ENCODE data around the gene CCDC197.

CCDC197 gene
- long read RNA-seq, donor 1: 0 reads
- long read RNA-seq, donor 2: 0 reads
- long read RNA-seq, donor 3: 0 reads
- long read RNA-seq, donor 4: 0 reads
- long read RNA-seq, donor 5: 0 reads
- long read RNA-seq, donor 6: 0 reads
- long read RNA-seq, donor 7: 0 reads
- long read RNA-seq, donor 8: 0 reads

- no peak for DNase-seq
Measured at GRCh38 chr14:93997082-93997481, at the start of gene CCDC197. Gene CCDC197 (plus strand): TSS chr14:93997301. CDS start chr14:93998132, 831 bp downstream.

DNA sequence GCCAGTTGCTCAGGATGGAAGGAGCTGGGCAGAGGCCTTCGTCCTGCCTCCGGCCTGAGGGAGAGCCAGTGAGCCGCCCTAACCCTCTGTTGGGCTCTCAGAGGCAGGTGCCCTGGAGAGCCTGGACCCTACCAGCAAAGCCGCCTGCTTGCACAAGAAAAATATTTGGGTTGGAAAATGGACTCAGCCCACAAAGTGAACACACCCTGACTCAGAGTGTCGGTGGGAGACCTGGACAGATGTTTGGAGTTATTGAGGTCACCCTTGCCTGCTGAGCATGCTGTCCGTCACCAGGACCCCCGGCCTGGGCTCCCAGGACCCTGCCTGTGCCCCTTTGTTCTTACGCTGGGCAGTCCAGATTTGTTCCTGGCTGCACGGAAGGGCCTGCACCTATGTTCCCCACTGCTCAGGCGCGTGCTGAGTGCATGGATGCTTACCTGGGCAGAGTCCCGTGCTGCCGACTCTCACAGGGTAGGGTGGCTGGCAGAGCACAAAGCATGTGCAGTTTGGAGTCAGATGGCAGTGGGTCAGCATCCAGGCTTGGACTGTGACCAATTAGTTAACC, 47.5 kb upstream of the CCDC197 start:
- no peak for DNase-seq

DNA sequence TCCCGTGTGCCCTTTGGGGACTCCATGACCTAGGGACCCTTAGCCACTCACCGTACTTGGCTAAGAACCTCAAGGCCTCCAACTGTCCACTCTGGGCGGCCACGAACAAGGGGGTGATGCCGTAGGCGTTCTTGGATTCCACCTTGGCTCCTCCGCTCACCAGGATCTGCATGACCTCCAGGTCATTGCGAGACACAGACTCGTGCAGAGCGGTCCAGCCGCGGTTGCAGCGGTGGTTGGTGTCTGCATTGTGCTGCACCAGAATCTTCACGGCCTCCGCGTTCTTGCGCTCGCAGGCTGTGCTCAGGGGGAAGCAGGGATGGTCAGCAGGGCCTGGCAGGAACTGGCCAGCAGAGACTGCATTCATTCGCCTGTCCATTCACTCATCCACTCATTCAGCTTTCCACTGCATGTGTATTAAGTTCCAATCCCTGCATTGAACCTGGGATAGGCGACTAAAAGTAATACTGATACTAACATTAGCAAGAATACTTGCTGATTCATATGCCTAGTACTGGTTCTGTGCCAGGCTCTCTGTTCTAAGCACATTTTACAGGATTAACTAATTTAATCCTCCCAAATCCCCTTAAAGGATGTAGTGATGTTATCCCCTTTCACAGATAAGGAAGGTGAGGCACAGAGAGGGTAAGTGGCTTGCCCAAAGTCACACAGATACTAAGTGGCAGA, 46.0 kb upstream of the CCDC197 start:
- DNase-seq: no peak

GRCh38 chr14:93951635-93952540, 45.2 kb upstream of the CCDC197 start:
- no peak for DNase-seq

DNA sequence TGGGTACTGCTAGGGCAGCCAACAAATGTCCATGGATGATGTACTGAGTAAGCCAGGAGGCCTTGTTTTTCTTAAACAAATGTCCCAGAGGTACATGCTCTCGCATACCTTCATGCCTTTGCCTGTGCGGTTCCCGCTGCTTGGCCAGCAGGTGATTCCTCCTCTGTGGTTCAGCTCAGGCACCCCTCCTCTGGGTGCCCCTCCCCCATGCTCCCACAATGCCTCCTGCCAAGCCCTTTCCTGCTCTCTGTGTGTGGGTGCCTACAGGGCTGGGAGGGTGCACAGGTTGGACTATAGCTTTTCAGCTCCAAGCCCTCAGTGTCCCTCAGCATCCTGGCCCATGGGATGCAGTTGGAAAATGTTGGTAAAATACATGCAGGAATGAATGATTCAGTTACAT, 44.3 kb upstream of the CCDC197 start:
- DNase-seq: no peak

DNA sequence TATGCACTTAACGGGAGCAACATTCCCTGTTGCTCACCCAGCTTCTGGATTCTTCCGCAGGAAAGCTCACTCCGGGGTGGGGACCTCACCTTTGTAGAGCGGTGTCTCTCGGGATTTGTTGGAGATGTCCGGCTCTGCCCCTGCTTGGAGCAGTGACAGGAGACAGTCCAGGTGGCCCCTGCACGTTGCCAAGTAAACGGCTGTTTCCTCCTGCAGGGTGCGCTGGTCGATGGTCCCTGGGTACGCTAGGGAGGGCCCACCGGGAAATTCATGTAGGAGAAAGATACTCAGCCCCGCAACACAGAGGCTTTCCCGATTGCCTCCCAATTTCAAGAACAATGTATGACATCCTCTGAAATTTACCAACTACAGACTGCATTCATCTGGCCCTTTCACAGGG, 43.8 kb upstream of the CCDC197 start:
- no peak for DNase-seq

- DNase-seq: no peak
Measured at GRCh38 chr14:93953739-93954515, 43.2 kb upstream of the CCDC197 start.

DNA sequence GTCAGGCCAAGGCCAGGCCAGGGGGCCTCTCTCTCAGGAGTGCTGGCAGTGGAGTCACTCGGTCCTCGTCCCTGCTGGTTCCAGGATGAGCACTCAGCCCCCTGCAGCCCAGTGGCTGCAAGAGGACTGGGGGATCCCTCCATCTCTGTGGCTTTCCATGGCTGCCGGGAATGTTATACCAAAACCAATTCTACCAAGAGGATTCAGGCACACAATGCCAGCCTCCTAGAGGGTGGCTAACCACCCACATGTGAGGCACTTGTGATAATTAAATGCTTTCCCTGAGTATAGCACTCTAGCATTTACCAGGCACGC, 42.6 kb upstream of the CCDC197 start:
- DNase-seq: no peak

DNA sequence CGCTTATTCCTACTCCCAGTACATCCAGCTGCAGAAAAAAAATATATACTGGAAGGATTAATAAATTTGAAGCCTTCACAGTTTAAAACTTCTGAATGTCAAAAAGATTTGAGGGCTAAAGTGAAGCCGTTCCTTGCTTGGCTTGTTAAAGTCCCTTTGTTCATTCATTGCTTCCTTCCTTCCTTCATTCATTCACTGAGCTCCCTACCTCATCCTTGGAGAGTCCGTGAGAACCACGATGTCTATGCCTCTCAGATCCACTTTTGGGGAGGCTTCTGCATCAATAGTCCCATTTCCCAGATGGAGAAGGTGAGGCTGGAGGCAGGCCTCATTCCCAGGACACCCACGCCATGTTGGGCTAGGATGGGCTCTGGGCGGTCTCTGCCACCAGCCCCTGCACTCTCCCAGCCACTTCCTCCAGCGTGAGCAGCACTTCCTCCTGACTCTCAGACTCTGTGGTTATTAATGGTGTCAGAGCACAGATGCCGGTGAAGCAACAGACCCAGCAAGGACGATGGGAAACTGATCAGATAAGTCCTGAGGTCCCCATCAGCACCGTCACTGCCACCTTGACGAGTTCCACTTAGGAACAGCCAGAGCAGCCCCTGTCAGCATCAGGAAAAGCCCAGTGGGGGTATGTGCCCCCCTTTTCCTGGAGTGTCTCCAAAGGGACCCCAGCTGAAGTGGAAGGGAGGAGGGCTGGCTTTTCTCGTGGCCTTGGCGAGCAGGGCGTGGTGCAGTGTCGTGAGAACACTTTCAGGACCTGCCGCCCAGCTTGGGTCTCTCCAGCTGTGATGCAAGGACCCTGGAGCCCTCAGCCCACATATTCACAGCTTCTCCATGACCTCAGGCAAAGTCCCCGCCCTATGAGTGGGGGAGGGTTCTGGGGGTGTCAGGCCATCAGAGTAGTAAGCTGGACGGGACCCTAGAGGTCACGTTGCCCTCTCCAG, 41.9 kb upstream of the CCDC197 start:
- DNase-seq: no peak

GRCh38 chr14:93955850-93956481, 41.1 kb upstream of the CCDC197 start:
- DNase-seq: no peak

DNA sequence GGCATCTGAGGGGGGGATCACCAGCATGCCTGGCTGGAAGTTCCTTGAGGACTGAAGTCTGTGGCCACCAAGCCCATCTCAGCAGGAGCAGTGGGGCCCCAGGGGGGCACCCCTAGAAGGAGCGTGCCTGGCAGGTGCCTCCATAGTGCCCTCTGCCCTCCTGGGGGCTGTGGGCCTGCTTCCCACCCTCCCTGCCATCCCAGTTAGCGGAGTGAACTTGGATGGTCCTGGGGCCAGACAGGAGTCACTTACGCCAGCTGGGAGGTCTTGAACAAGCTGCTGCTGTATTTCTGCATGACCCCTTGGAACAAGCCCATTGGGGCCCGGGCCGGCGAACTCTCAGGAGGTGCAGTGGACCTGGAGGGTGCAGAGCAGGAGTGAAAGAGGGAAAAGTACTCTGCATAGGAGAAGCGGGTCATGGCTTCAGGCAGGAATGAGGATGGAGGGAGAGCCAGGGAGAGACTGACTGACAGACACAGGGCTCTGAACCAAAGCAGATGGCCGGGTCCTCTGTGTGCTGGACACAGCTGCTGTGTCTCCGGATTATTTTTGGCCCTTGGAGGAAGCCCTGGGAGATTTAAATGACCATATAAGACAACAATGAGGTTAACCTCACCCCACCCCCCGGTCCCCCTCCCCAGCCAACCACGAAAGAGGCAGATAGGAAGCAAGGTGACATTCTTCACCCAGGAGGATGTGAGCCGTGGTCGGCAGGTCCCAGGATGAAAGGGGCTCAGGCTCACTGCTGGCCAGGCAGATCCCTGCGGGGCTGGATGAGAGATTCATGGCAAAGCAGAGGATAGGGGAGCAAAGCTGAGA, 40.4 kb upstream of the CCDC197 start:
- no peak for DNase-seq

GRCh38 chr14:93957333-93957710, 39.8 kb upstream of the CCDC197 start:
- no peak for DNase-seq

GRCh38 chr14:93957751-93958566, 39.1 kb upstream of the CCDC197 start:
- no peak for DNase-seq

GRCh38 chr14:93958567-93959238, 38.4 kb upstream of the CCDC197 start:
- DNase-seq: no peak

DNA sequence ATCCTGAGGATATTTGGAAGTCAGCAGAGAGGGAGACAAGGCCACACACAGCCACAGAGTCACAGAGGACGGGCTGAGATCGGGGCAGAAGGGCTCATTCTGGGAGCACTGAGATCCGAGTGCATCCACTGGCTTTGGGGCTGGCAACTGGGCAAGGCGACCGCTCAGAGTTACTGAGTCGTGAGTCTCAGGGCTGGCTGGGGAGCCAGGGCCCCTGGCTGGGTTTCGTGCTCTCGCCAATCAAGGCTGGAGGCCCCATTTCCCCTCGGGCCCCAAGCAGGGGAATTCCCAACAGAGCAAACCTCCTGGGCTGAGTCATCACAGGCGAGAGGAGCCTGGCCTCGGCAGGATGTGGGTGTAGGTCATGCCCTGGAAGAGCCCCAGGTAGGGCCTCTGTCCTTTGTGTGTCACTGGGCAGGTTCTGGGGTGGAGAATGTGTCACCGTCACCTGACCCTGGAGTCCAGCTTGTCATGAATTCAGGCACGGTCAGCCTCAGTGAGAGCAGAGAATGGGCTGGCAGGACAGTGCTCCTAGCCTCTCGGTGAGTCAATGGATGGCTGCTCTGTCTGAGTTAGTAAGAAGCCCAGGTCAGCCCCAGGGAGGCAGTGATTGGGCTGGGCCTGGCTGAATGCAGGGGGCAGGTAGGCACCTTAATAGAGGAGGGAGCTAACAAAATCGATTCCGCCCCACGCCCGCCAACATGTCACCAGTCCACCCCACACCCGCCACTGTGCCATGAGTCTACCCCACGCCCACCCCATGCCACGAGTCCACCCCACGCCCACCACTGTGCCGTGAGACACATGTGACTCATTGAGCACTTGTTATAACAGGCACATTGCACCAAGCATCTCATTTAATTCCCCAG, 37.6 kb upstream of the CCDC197 start:
- no peak for DNase-seq

DNA sequence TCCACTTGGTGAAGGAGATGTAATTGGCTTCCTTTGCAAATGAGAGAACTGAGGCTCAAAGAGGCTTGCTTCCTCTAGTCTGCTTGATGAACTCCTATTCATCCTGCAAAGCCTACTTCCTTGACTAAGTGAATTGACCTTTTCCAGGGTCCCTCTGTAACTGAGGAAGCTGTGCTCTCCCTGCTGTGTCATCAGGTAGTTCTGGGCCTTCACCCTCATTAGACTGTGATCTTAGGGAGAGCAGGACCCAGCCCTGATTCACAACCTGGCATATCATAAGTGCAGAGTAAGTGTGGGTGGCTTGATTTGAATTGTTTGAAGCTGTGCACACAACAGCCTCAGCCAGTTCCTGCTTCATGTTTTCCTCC, 37.0 kb upstream of the CCDC197 start:
- DNase-seq: no peak

DNA sequence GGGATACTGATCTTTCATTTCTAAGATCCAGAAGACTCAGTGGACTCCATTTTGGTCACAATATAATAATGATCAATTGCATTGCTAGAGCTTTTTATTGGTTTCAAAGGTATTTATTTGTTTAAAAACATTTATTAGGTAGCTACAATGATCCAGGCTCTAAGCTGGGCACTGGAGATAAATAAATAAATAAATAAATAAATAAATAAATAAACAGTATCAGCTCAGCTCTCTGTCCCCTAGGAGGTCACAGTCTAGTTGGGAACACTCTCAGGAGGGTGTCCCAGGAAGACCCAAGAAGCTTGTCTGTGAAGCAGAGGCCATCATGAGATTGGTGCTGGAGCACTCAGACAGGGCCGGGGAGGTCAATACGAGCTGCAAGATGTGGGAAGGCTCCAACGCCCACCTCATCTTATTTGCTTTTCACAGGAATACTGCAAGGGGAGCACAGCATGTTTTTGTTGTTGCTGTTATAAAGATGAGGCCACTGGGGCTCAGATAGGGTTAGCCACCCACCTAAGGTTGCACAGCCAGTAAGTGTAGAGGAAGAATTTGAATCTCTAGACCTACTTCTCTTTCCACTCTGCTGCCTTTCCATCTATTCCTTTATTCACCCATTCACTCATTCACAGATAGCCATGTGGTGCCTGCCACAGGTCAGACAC, 36.2 kb upstream of the CCDC197 start:
- DNase-seq: no peak
